DMS 273 treated with DMSO at 0.1 percent for 48 hours (cell line): Measurements from ENCODE around the gene TRIM29.

Experiments used
- DNase-seq: peaks from one replicate; lab custom pipeline; 2025; lab: John Stamatoyannopoulos, UW

Gene TRIM29

GRCh38 chr11:120062561-120062930 lies 75.4 kb downstream of the TRIM29 start:
- no peak for DNase-seq

- no peak for DNase-seq
Observed at GRCh38 chr11:120061761-120062560, 76.0 kb downstream of the TRIM29 start.
